ENCODE data around the gene LHFPL6. TPM values are rescaled to one million over a fixed set of nuclear protein-coding genes. Genes with fewer than 3 reads are reported as not detected.

Gene LHFPL6
- total and polyA plus RNA-seq, 7 experiments from 2014 or later, result 0.92 TPM; not detected in 6

GRCh38 chr13:39577838-39578491 lies 25.0 kb downstream of the LHFPL6 start:
- Mint-ChIP-seq H3K27me3 (peaks cover 0 to 13% (median 5%) of the 10 kb centered on the region in 5 donors), H3K36me3 (no peaks in the 10 kb centered on the region), H3K4me3 (no peak overlapping the region), H3K27ac (no peak overlapping the region), H3K9me3 (no peaks in the 10 kb centered on the region), H3K4me1 (no peaks in the 10 kb centered on the region)
- CTCF ChIA-PET, result no interaction called here
- intact Hi-C loops (cut with micrococcal nuclease), result no loop called here
- Histone ChIP-seq H3K4me1 (ENCODE audit: control insufficient read depth in 2 of 2, insufficient read depth in 2 of 2, low read length in 2 of 2) (no peaks in the 10 kb centered on the region), H3K4me3 (ENCODE audit: low read length) (no peak overlapping the region), H3K36me3 (ENCODE audit: control insufficient read depth in 2 of 3, insufficient read depth in 3 of 3, low read length in 3 of 3) (no peaks in the 10 kb centered on the region), H3K9me3 (ENCODE audit: control insufficient read depth in 2 of 3, low read length in 3 of 3) (no peaks in the 10 kb centered on the region), H3K27me3 (ENCODE audit: control insufficient read depth in 2 of 2, insufficient read depth in 2 of 2, low read length in 2 of 2) (no peaks in the 10 kb centered on the region), H3K27ac (ENCODE audit: low read depth, low read length) (no peak overlapping the region)
- DNase-seq, result no peak
- POLR2A ChIA-PET, result no interaction called here
- ATAC-seq, result no peak

- H3K4me1 Mint-ChIP-seq, result no peaks in the 10 kb centered on the region
- Histone ChIP-seq H3K36me3 (ENCODE audit: control insufficient read depth in 2 of 3, insufficient read depth in 3 of 3, low read length in 3 of 3) (no peaks in the 10 kb centered on the region), H3K27me3 (ENCODE audit: control insufficient read depth in 2 of 2, insufficient read depth in 2 of 2, low read length in 2 of 2) (no peaks in the 10 kb centered on the region), H3K4me1 (ENCODE audit: control insufficient read depth in 2 of 2, insufficient read depth in 2 of 2, low read length in 2 of 2) (no peaks in the 10 kb centered on the region), H3K9me3 (ENCODE audit: control insufficient read depth in 2 of 3, low read length in 3 of 3) (no peaks in the 10 kb centered on the region), H3K27ac (ENCODE audit: low read depth, low read length) (no peak overlapping the region), H3K4me3 (ENCODE audit: low read length) (no peak overlapping the region)
- ATAC-seq (no peak), DNase-seq (no peak)
- H3K27me3 Mint-ChIP-seq, result peaks cover 5 to 18% (median 8%) of the 10 kb centered on the region in 5 donors
- intact Hi-C loops (cut with micrococcal nuclease), result no loop called here
- no peaks in the 10 kb centered on the region for H3K36me3 Mint-ChIP-seq
- H3K4me3 Mint-ChIP-seq, result no peak overlapping the region
- H3K9me3 Mint-ChIP-seq, result no peaks in the 10 kb centered on the region
- POLR2A ChIA-PET, result no interaction called here
- CTCF ChIA-PET, result no interaction called here
- H3K27ac Mint-ChIP-seq, result no peak overlapping the region
These were observed 25.8 kb downstream of the LHFPL6 start for GRCh38 chr13:39577203-39577602.

DNA sequence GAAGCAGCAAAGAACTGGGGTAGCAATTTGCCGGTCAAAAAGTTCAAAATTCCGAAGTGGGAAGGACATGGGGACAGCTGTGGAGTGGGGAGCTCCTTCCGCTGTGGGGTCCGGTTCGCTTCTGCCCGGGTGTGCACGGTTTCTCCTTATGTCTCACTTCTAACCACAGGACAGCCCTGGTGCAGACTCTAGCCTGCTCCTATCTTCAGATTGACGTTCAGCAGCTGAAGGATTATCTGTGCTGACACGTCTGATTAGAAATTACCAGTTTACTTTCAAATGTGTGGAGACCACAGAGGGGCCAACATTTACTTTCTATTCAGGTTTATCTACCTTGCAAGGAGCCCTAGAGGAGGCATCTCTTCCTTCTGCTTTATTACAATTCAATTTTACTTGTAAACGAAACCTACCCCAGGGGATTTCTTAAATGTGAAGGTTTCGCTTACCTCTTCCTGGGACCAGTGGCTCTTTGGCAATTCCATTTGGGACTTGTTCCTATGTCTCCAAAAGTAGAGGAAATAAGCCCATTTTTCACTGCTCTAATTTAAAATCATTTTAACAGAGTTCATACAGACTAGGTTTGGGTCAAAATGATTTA lies 27.3 kb downstream of the LHFPL6 start:
- Mint-ChIP-seq H3K4me3 (no peak overlapping the region), H3K36me3 (no peaks in the 10 kb centered on the region), H3K9me3 (no peaks in the 10 kb centered on the region), H3K27me3 (peaks cover 2 to 23% (median 16%) of the 10 kb centered on the region in 5 donors), H3K27ac (no peak overlapping the region), H3K4me1 (no peaks in the 10 kb centered on the region)
- Histone ChIP-seq H3K36me3 (ENCODE audit: control insufficient read depth in 2 of 3, insufficient read depth in 3 of 3, low read length in 3 of 3) (no peaks in the 10 kb centered on the region), H3K9me3 (ENCODE audit: control insufficient read depth in 2 of 3, low read length in 3 of 3) (no peaks in the 10 kb centered on the region), H3K4me1 (ENCODE audit: control insufficient read depth in 2 of 2, insufficient read depth in 2 of 2, low read length in 2 of 2) (no peaks in the 10 kb centered on the region), H3K27ac (ENCODE audit: low read depth, low read length) (no peak overlapping the region), H3K4me3 (ENCODE audit: low read length) (no peak overlapping the region), H3K27me3 (ENCODE audit: control insufficient read depth in 2 of 2, insufficient read depth in 2 of 2, low read length in 2 of 2) (no peaks in the 10 kb centered on the region)
- DNase-seq (no peak), ATAC-seq (no peak)
- ChIA-PET POLR2A (interaction anchor here (0.6 kb wide), 1 partner anchor 1196 kb away, joined by 5 read pairs; no protein-coding TSS in a partner anchor), CTCF (no interaction called here)
- intact Hi-C loops (cut with micrococcal nuclease), result no loop called here

- H3K27ac Mint-ChIP-seq, result no peak overlapping the region
These were observed 31.4 kb downstream of the LHFPL6 start for GRCh38 chr13:39571502-39572092.

GRCh38 chr13:39567569-39567968 lies 35.4 kb downstream of the LHFPL6 start:
- Mint-ChIP-seq H3K4me1 (no peaks in the 10 kb centered on the region), H3K4me3 (no peak overlapping the region), H3K36me3 (no peaks in the 10 kb centered on the region), H3K27me3 (peaks cover 6 to 29% (median 23%) of the 10 kb centered on the region in 5 donors), H3K9me3 (peaks cover 0 to 1% (median 0%) of the 10 kb centered on the region in 11 donors), H3K27ac (no peak overlapping the region)
- intact Hi-C loops (cut with micrococcal nuclease), result no loop called here
- Histone ChIP-seq H3K4me1 (ENCODE audit: control insufficient read depth in 2 of 2, insufficient read depth in 2 of 2, low read length in 2 of 2) (no peaks in the 10 kb centered on the region), H3K4me3 (ENCODE audit: low read length) (no peak overlapping the region), H3K27ac (ENCODE audit: low read depth, low read length) (no peak overlapping the region), H3K36me3 (ENCODE audit: control insufficient read depth in 2 of 3, insufficient read depth in 3 of 3, low read length in 3 of 3) (no peaks in the 10 kb centered on the region), H3K9me3 (ENCODE audit: control insufficient read depth in 2 of 3, low read length in 3 of 3) (no peaks in the 10 kb centered on the region), H3K27me3 (ENCODE audit: control insufficient read depth in 2 of 2, insufficient read depth in 2 of 2, low read length in 2 of 2) (no peaks in the 10 kb centered on the region)
- POLR2A ChIA-PET, result no interaction called here
- CTCF ChIA-PET, result no interaction called here
- DNase-seq, result no peak
- no peak for ATAC-seq

More at GRCh38 chr13:39571502-39572092, 31.4 kb downstream of the LHFPL6 start:
- Histone ChIP-seq H3K36me3 (ENCODE audit: control insufficient read depth in 2 of 3, insufficient read depth in 3 of 3, low read length in 3 of 3) (no peaks in the 10 kb centered on the region), H3K27me3 (ENCODE audit: control insufficient read depth in 2 of 2, insufficient read depth in 2 of 2, low read length in 2 of 2) (no peaks in the 10 kb centered on the region), H3K9me3 (ENCODE audit: control insufficient read depth in 2 of 3, low read length in 3 of 3) (no peaks in the 10 kb centered on the region), H3K4me3 (ENCODE audit: low read length) (no peak overlapping the region), H3K4me1 (ENCODE audit: control insufficient read depth in 2 of 2, insufficient read depth in 2 of 2, low read length in 2 of 2) (no peaks in the 10 kb centered on the region), H3K27ac (ENCODE audit: low read depth, low read length) (no peak overlapping the region)
- peaks cover 6 to 28% (median 21%) of the 10 kb centered on the region in 5 donors for H3K27me3 Mint-ChIP-seq
- no peaks in the 10 kb centered on the region for H3K4me1 Mint-ChIP-seq
- ChIA-PET CTCF (no interaction called here), POLR2A (no interaction called here)
- ATAC-seq (no peak), DNase-seq (no peak)
- H3K4me3 Mint-ChIP-seq, result no peak overlapping the region
- H3K9me3 Mint-ChIP-seq, result peaks cover 0 to 1% (median 0%) of the 10 kb centered on the region in 11 donors
- intact Hi-C loops (cut with micrococcal nuclease), result no loop called here
- no peaks in the 10 kb centered on the region for H3K36me3 Mint-ChIP-seq

- POLR2A ChIA-PET, result no interaction called here
- intact Hi-C loops (cut with micrococcal nuclease), result no loop called here
- no peak for ATAC-seq
- Mint-ChIP-seq H3K36me3 (no peaks in the 10 kb centered on the region), H3K27ac (no peak overlapping the region), H3K9me3 (peaks cover 0 to 1% (median 0%) of the 10 kb centered on the region in 11 donors), H3K4me3 (no peak overlapping the region), H3K27me3 (peaks cover 6 to 26% (median 18%) of the 10 kb centered on the region in 5 donors), H3K4me1 (no peaks in the 10 kb centered on the region)
- Histone ChIP-seq H3K4me1 (ENCODE audit: control insufficient read depth in 2 of 2, insufficient read depth in 2 of 2, low read length in 2 of 2) (no peaks in the 10 kb centered on the region), H3K36me3 (ENCODE audit: control insufficient read depth in 2 of 3, insufficient read depth in 3 of 3, low read length in 3 of 3) (no peaks in the 10 kb centered on the region), H3K27ac (ENCODE audit: low read depth, low read length) (no peak overlapping the region), H3K27me3 (ENCODE audit: control insufficient read depth in 2 of 2, insufficient read depth in 2 of 2, low read length in 2 of 2) (no peaks in the 10 kb centered on the region), H3K9me3 (ENCODE audit: control insufficient read depth in 2 of 3, low read length in 3 of 3) (no peaks in the 10 kb centered on the region), H3K4me3 (ENCODE audit: low read length) (no peak overlapping the region)
- CTCF ChIA-PET, result no interaction called here
- no peak for DNase-seq
These were observed 36.6 kb downstream of the LHFPL6 start for GRCh38 chr13:39566216-39566869.
